Body of pancreas (tissue), 4 donors: ENCODE results near the gene PSMB2. TPM values are rescaled to one million over a fixed set of nuclear protein-coding genes. Genes with fewer than 3 reads are reported as not detected.

Source experiments
- ATAC-seq: fragments of 150-250 bp; one replicate; pipeline ENCODE4 v1.9.1; 2016
- DNase-seq, 4 donors: peaks; one replicate each; pipeline ENCODE4 v3.0.0-alpha.2; 2019
- H3K27ac ChIP-seq, 4 donors: fragments of 200-600 bp; sonication (generic); 1 replicate in 3 of 4; 2 replicates in 1 of 4; pipeline versions ENCODE4 v1.5.1 to v1.6.1; 2016 to 2019; ENCODE audit warnings: mild to moderate bottlenecking in 1 of 4, mixed read lengths in 1 of 4, moderate library complexity in 1 of 4
- H3K27me3 ChIP-seq, 2 donors: fragments of 200-600 bp; sonication (generic); one replicate each; pipeline ENCODE4 v1.6.0; 2016; ENCODE audit warnings: mild to moderate bottlenecking in 1 of 2
- H3K36me3 ChIP-seq, 2 donors: fragments of 200-600 bp; sonication (generic); replicated peaks in 1 of 2; 2 replicates each; pipeline ENCODE4 v1.5.1; 2016; ENCODE audit warnings: low read depth in 2 of 2; ENCODE audit not compliant: insufficient read depth in 1 of 2
- H3K4me1 ChIP-seq: fragments of 200-600 bp; sonication (generic); one replicate; pipeline ENCODE4 v1.6.0; 2016
- H3K4me3 ChIP-seq, 2 donors: fragments of 200-600 bp; sonication (generic); 1 replicate in 1 of 2; 2 replicates in 1 of 2; pipeline ENCODE4 v1.5.1; 2016 to 2019
- H3K9me3 ChIP-seq, 3 donors: fragments of 200-600 bp; sonication (generic); 1 replicate in 2 of 3; 2 replicates in 1 of 3; pipeline ENCODE4 v1.5.1; 2016
- POLR2A ChIP-seq, 3 donors: fragments of 450-650 bp; IDR thresholded peaks; one replicate each; pipeline ENCODE4 v1.6.1; 2016; ENCODE audit warnings: antibody characterized with exemption in 3 of 3, mild to moderate bottlenecking in 2 of 3
- WGBS, 2 donors: methylation state at CpG; one replicate each; pipeline ENCODE4 v1.1.5; 2017; 5-methylcytosine and 5-hydroxymethylcytosine counted together
- intact Hi-C: fragments of 100-400 bp; cut with DNase I; formaldehyde crosslinking; loops from one replicate; pipeline ENCODE4 v1.15.1; 2023
- total RNA-seq, 2 donors: library from RNA; depleted of rRNA; stranded (reverse); fragments of >200 nt; gene quantifications; one replicate each; pipeline ENCODE4 v1.1.0, GENCODE V29; 2016
- TF ChIP-seq, protein P1 (sequence below), 7 experiments: fragments of 450-650 bp in 4 of 7; fragments of 200-600 bp in 3 of 7; sonication (generic) in 3 of 7; IDR thresholded peaks; one replicate each; pipeline ENCODE4 v1.5.1; 2016 to 2019; ENCODE audit warnings: antibody characterized with exemption in 7 of 7

PSMB2 gene
- total RNA-seq, 2 donors from 2014 or later: 13.2 to 17.5 TPM

DNA sequence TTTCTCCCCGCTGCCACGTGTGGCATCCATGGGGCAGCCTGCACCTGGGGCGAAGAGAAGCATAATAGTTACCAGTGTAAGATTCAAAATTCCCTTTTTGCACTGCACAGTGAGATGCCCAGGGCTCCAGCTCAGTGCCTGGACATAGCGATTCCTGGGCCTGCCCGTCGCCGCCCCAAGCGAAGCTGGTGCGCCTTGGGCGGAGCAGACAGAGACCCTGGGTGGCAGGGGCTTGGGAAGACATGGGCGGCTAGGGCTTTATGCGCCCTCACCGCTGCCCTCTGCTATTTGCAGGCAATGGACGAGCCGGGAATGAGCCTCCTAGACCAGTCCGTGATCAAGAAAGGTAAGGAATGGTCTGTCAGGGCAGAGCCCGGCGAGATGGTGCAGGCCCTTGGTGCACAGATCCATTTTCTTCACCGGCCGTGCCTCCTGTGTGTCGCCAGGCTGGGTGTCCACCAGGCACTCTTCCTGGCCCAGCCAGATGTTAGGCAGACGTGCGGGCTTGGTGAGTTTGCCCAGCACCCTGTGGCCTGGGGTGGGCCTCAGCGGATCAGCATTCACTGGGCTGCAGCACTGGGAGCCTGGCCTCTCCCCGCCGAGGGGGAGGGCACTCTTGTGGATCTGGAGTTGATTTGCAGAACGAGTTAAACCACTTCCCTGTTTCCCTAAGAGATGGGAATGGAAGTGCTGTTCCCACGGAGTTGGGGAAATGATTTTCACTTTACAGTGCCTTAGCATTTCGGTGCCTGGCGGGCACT, 66.5 kb downstream of the PSMB2 start:
- no peaks in the 10 kb centered on the region for H3K36me3 ChIP-seq
- H3K4me1 ChIP-seq: peaks cover 13% of the 10 kb centered on the region
- ATAC-seq (no peak), DNase-seq (no peak)
- no peaks in the 10 kb centered on the region for H3K27me3 ChIP-seq
- no peaks in the 10 kb centered on the region for H3K9me3 ChIP-seq
- WGBS, 2 donors: 77% methylated on average over 28 to 29 of the region's 30 CpGs
- no peak overlapping the region for H3K4me3 ChIP-seq
- no peak overlapping the region for H3K27ac ChIP-seq
- intact Hi-C loops: loop anchor here (5.0 kb wide), 2 partner anchors 137 to 152 kb away; no protein-coding TSS in a partner anchor
- TF ChIP-seq, protein P1, sequence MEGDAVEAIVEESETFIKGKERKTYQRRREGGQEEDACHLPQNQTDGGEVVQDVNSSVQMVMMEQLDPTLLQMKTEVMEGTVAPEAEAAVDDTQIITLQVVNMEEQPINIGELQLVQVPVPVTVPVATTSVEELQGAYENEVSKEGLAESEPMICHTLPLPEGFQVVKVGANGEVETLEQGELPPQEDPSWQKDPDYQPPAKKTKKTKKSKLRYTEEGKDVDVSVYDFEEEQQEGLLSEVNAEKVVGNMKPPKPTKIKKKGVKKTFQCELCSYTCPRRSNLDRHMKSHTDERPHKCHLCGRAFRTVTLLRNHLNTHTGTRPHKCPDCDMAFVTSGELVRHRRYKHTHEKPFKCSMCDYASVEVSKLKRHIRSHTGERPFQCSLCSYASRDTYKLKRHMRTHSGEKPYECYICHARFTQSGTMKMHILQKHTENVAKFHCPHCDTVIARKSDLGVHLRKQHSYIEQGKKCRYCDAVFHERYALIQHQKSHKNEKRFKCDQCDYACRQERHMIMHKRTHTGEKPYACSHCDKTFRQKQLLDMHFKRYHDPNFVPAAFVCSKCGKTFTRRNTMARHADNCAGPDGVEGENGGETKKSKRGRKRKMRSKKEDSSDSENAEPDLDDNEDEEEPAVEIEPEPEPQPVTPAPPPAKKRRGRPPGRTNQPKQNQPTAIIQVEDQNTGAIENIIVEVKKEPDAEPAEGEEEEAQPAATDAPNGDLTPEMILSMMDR (IDR thresholded peaks at IDR 0.05): no peak
- no peak for TF ChIP-seq POLR2A (IDR thresholded peaks at IDR 0.05)

DNA sequence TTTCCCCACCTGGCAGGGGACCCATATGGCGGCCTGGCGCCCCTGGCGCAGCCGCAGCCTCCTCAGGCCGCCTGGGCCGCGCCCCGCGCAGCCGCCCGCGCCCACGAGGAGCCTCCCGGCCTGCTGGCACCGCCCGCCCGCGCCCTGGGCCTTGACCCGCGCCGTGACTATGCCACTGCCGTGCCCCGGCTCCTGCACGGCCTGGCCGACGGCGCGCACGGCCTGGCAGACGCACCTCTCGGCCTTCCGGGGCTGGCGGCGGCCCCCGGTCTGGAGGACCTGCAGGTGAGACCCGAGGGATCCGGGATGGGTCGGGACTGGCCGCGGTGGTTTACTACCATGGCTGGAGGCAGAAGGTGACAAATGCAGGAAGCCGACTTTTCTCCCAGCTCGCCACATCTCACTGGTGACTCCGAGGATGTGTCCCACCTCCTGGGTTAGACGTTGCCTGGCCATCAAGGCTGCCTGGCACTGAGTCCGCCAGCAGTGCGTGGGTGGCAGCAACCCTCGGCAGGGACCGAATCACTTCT, 67.1 kb downstream of the PSMB2 start:
- intact Hi-C loops: loop anchor here (5.0 kb wide), 2 partner anchors 138 to 153 kb away; no protein-coding TSS in a partner anchor
- Histone ChIP-seq H3K27me3 (no peaks in the 10 kb centered on the region), H3K4me3 (no peak overlapping the region), H3K4me1 (peaks cover 13% of the 10 kb centered on the region), H3K36me3 (no peaks in the 10 kb centered on the region), H3K9me3 (no peaks in the 10 kb centered on the region), H3K27ac (no peak overlapping the region)
- no peak for TF ChIP-seq POLR2A (IDR thresholded peaks at IDR 0.05)
- TF ChIP-seq, protein P1 (IDR thresholded peaks at IDR 0.05): no peak
- ATAC-seq (no peak), DNase-seq (no peak)
- 75 to 91% methylated on average over 7 to 48 of the region's 48 CpGs for WGBS, 2 donors

DNA sequence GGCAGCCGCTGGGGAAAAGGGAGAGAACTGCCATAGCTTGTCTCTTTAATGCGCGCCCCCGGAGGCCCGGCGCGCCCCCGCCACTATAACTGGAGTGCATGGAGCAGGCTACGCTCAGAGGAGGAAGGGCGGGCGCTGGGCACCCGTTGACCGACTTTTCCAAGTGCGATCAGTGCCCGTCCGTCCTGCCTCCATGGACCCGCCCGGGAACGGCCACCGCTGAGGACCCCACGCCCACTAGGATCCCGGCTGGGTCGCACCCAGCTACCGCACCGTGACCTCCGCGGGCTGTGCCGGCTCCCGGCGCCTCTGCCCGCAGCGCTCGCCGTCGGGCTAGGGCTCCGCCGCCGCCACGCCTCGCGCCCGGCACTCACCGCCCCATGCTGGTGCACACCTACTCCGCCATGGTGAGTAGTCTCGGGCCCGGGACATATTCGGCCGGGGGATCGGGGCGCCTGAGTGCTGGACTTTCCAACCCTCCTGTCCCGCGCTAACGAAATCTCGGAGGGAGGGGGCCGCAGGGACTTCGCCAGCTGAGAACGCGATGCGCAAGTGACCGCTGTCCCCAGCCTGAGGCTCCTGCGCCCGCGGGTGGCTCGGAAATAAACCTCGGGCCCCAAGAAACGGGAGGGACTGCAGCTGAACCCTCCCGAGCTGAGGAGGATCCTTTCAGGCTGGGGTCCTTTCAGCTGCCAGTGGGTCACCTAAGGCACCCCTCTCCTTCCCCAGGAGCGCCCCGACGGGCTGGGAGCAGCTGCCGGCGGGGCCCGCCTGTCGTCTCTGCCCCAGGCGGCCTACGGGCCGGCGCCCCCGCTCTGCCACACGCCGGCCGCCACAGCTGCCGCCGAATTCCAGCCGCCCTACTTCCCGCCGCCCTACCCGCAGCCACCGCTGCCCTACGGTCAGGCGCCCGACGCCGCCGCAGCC, 67.9 kb downstream of the PSMB2 start, which contains the start of gene TFAP2E:
Gene TFAP2E (plus strand): TSS at position 117 of the 927 bp plus-strand sequence. CDS start 264 bp downstream, at position 381.
- peak; percentile 57 to 84 (median 62) for DNase-seq
- Histone ChIP-seq H3K36me3 (no peaks in the 10 kb centered on the region), H3K27me3 (no peaks in the 10 kb centered on the region), H3K27ac (no peak within 1 kb of the TSS), H3K4me1 (peaks cover 13% of the 10 kb centered on the region), H3K9me3 (no peaks in the 10 kb centered on the region), H3K4me3 (peak within 1 kb of the TSS; percentile 38 to 45)
- WGBS, 2 donors: 23% methylated on average over 63 of the region's 95 CpGs; no CpG with 5 or more reads in 1 of the 2 donors
- intact Hi-C loops: loop anchor here (5.0 kb wide), 2 partner anchors 139 to 154 kb away; no protein-coding TSS in a partner anchor
- peak in 2 of 3 donors; percentile 40 for TF ChIP-seq POLR2A (IDR thresholded peaks at IDR 0.05)
- TF ChIP-seq, protein P1 (IDR thresholded peaks at IDR 0.05): no peak
- peak; percentile 59 for ATAC-seq

DNA sequence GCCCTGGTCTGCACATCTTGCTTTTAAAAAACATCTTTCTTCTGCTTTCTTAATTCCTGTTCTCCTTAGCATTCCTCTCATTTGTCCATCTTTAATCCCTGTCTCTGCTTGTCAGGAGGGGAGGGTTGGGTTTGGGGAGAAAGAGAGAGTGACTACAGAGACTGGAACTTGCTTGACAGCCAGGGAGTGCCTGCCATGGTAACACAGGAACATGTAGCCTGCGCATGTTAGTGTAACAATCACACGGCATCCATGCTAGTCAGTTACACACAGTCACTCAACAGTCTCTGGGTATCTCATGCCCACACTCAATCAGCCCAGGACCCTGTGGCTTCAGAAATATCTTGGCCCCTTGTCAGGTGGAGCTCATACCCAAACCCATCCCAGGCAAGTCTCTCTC, 69.0 kb downstream of the PSMB2 start:
- H3K4me1 ChIP-seq: peaks cover 13% of the 10 kb centered on the region
- H3K27ac ChIP-seq: no peak overlapping the region
- no peaks in the 10 kb centered on the region for H3K9me3 ChIP-seq
- ATAC-seq: no peak
- no peak overlapping the region for H3K4me3 ChIP-seq
- intact Hi-C loops: loop anchor here (5.0 kb wide), 2 partner anchors 140 to 155 kb away; no protein-coding TSS in a partner anchor
- DNase-seq: no peak
- no peaks in the 10 kb centered on the region for H3K36me3 ChIP-seq
- no peaks in the 10 kb centered on the region for H3K27me3 ChIP-seq
- no peak for TF ChIP-seq POLR2A (IDR thresholded peaks at IDR 0.05)
- TF ChIP-seq, protein P1 (IDR thresholded peaks at IDR 0.05): no peak
- WGBS, 2 donors: 85 to 87% methylated on average over 2 of the region's 2 CpGs
